Measurements from ENCODE around the gene FAM90A26.
"Not testable (repeated sequence)": the region's sequence is repeated elsewhere in the genome, so short reads cannot be mapped to it uniquely, and the experiment has no call there.

The FAM90A26 gene

DNA sequence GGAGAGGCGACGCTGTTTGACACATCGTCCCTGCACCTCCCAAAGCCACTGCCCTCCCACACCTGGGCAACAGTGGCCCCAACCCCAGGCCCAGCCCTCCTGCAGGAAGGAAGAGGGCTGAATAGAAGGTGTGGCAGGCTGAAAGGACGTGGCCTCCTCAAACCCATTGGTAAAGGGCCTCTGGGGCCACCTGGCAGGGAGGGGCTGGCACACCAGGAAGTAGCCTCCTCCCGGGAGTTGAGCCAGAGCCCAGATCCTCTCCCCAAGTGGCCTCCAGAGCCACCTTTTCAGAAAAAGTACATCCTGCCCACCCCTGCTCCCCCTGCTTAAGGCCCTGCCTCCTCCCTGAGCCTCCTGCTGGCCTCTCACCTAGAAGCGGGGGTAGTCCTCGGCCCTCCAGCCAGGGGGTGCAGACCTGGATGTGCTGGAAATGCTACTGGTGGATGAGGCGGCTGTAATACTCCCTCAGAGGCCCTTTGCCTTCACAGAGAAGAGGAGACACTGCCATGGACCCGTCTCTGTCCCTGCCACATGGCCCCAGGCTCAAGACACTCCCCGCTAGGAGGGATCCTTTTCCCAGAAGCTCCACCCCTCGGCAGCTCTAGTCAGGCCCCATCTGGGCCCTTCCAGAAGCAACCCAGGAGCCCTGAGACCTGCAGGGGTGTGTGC, at the start of gene FAM90A26:
Gene FAM90A26, plus strand, starts transcription at position 619 of the 669 bp plus-strand sequence. CDS start 2,764 bp downstream, outside the sequence.
- not testable (repeated sequence) for DNase-seq (ENCODE audit: low read depth in 2 of 2)

DNA sequence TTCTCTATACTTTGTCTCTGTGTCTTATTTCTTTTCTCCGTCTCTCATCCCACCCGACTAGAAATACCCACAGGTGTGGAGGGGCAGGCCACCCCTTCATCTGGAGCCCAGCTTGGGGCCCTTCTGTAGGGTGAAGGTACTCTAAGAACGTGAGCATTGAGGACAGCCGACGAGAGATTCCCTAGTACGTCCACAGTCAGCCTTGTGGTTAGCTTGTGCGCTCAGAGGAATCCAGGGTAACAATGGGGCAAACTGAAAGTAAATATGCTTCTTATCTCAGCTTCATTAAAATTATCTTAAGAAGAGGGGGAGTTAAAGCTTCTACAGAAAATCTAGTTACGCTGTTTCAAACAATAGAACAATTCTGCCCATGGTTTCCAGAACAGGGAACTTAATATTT, 47.5 kb upstream of the FAM90A26 start:
- DNase-seq (ENCODE audit: low read depth in 2 of 2) = not testable (repeated sequence)

DNA sequence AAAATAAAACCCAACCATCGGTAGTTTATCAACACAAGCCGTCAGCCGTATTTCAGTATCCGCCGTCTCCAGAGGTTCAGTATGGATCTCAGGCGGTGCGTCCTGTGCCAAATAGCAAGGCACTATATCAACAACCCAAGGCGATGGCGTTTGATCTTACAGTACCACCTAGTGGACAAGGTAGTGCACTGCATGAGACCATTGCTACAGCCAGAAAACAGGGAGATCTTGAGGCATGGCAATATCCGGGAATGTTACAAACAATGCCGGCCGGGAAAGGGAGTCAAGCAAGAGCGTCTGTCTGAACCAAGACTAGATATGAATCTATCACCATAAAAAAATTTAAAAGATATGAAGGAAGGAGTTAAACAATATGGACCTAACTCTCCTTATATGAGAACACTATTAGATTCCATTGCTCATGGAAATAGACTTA, 46.6 kb upstream of the FAM90A26 start:
- DNase-seq (ENCODE audit: low read depth in 2 of 2) = peak; percentile 2 to 7

GRCh38 chr4:9125601-9126161, 44.5 kb upstream of the FAM90A26 start:
- DNase-seq (ENCODE audit: low read depth in 2 of 2) = not testable (repeated sequence)

DNA sequence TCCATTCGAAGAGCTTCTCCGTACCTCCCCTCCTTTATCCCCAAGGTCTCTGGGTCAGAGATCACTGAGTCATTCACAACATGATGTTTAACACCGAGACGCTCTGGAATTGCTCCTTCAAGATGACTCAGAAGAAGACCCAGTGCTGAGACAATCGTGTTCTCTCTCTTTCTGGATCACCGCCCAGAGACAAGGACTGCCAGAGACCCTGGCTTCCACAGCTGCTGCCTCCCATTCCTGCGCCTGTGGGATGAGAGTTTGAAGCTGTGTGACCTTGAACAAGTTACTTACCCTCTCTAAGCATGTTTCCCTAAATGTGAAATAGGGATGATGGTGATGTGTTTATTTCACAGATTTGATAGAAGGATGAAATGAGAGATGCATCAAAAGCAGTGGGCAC, 38.8 kb upstream of the FAM90A26 start:
- DNase-seq (ENCODE audit: low read depth in 2 of 2) = not testable (repeated sequence)

GRCh38 chr4:9132849-9133248, 37.4 kb upstream of the FAM90A26 start:
- DNase-seq (ENCODE audit: low read depth in 2 of 2) = not testable (repeated sequence)

DNA sequence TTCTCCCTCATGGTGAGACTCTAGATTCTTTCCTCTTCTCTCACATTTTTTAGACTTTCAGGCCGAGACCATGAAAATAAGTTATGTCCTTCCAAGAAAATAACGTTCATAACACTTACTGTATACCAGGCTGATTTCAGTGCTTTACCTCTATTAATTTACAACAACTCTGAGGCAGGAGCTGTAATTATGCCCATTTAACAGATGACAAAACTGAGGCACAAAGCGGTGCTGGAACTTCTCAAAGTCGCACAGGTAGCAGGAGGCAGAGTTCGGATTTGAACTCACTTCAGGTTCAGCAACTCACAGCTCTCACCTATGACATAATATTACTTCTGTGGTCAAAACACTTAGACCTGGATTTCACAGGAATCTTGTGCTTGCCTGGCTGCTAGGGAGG, 36.2 kb upstream of the FAM90A26 start:
- not testable (repeated sequence) for DNase-seq (ENCODE audit: low read depth in 2 of 2)

GRCh38 chr4:9134556-9134955, 35.7 kb upstream of the FAM90A26 start:
- DNase-seq (ENCODE audit: low read depth in 2 of 2) = not testable (repeated sequence)

- DNase-seq (ENCODE audit: low read depth in 2 of 2) = not testable (repeated sequence)
Observed at GRCh38 chr4:9141050-9141449, 29.2 kb upstream of the FAM90A26 start.

GRCh38 chr4:9142786-9143185, 27.4 kb upstream of the FAM90A26 start:
- DNase-seq (ENCODE audit: low read depth in 2 of 2) = not testable (repeated sequence)

DNA sequence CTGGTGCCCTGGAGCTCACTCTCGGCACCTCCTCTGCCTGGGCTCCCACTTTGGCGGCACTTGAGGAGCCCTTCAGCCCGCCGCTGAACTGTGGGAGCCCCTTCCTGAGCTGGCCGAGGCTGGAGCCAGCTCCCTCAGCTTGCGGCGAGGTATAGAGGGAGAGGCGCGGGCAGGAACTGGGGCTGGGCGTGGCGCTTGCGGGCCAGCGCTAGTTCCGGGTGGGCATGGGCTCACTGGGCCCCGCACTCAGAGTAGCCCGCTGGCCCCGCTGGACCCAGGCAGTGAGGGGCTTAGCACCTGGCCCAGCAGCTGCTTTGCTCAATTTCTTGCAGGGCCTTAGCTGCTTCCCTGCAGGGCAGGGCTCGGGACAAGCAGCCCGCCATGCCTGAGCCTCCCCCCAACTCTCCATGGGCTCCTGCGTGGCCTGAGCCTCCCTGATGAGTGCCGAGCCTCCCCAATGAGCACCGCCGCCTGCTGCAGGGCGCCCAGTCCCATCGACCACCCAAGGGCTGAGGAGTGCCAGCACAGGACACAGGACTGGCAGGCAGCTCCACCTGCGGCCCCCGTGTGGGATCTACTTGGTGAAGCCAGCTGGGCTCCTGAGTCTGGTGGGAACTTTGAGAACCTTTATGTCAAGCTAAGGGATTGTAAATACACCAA, 26.7 kb upstream of the FAM90A26 start:
- no peak for DNase-seq (ENCODE audit: low read depth in 2 of 2)

DNA sequence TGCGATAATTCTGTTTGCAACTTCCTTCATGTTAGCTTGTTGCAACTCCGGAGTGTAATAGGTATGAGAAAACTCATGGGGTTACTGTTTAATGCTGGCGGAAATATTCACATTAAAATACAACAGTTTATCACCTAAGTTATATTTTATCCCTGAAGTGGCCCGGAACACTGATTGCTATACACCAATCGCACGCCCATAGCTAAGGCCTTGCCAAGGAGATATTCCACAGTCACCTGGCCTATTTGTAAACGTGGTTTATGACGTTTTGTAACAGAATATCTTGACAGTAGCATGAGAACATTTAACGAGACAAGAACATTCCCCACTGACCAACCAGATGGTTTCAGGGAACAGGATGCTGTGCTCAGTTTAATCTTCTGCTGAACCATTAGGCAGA, 23.2 kb upstream of the FAM90A26 start:
- DNase-seq (ENCODE audit: low read depth in 2 of 2) = no peak

DNA sequence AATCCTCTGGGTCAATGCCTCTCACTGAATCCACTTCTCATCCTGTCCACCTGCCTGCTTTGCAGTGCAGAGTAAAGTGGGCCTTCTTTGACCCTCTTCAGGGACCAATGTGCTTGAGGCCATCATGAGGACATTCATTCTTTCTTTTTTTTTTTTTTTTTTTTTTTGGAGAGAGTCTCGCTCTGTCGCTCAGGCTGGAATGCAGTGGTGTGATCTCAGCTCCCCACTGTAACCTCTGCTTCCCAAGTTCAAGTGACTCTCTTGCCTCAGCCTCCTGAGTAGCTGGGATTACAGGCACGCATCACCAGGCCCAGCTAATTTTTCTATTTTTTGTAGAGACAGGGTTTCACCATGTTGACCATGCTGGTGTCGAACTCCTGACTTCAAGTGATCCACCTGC, 22.8 kb upstream of the FAM90A26 start:
- not testable (repeated sequence) for DNase-seq (ENCODE audit: low read depth in 2 of 2)

GRCh38 chr4:9148611-9149409, 21.4 kb upstream of the FAM90A26 start:
- not testable (repeated sequence) for DNase-seq (ENCODE audit: low read depth in 2 of 2)

DNA sequence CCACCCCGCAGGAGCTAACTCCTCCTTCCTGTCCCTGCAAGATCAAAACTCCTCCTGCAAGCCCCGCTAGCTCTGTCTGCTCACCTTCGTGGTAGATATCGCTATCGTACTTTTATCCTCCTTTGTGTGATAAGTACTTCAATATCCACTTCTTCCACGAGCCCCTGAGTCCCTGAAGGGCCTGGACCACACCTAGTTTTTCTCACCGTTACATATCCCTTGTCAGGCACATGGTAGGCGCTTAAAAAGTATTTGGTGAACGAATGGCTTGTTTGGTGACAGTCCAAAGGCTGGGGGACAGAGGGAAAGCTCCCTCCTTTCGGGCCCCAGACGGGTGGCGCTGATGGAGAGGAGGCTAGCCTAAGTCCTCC, 18.4 kb upstream of the FAM90A26 start:
- DNase-seq (ENCODE audit: low read depth in 2 of 2) = not testable (repeated sequence)

- DNase-seq (ENCODE audit: low read depth in 2 of 2) = peak; percentile 85 to 87
Observed at GRCh38 chr4:9152180-9153007, 17.8 kb upstream of the FAM90A26 start.

DNA sequence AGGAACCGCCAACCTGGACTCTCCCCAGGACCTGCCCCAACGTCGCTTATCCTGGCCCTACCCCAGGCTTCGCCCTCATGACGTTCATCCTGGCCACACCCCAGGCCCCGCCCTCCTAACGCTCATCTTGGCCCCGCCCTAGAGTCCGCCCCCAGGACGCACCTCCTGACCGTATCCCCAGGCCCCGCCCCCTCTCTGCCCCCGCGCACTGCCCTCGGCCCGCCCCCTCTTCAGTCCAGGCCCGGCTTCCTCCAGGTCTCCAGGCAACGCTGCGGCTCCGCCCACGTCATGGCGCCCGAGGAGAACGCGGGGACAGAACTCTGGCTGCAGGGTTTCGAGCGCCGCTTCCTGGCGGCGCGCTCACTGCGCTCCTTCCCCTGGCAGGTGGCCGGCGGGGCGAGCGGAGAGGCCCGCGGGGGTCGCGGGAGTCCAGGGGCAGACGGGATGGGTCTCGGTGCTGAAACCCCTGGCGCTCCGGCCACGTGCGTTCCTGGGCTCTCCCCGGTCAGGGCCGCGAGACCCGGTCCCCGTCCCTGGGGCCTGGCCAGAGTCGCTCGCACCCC, 17.1 kb upstream of the FAM90A26 start:
- DNase-seq (ENCODE audit: low read depth in 2 of 2) = peak; percentile 91 to 95

GRCh38 chr4:9153571-9154157, 16.5 kb upstream of the FAM90A26 start:
- not testable (repeated sequence) for DNase-seq (ENCODE audit: low read depth in 2 of 2)

DNA sequence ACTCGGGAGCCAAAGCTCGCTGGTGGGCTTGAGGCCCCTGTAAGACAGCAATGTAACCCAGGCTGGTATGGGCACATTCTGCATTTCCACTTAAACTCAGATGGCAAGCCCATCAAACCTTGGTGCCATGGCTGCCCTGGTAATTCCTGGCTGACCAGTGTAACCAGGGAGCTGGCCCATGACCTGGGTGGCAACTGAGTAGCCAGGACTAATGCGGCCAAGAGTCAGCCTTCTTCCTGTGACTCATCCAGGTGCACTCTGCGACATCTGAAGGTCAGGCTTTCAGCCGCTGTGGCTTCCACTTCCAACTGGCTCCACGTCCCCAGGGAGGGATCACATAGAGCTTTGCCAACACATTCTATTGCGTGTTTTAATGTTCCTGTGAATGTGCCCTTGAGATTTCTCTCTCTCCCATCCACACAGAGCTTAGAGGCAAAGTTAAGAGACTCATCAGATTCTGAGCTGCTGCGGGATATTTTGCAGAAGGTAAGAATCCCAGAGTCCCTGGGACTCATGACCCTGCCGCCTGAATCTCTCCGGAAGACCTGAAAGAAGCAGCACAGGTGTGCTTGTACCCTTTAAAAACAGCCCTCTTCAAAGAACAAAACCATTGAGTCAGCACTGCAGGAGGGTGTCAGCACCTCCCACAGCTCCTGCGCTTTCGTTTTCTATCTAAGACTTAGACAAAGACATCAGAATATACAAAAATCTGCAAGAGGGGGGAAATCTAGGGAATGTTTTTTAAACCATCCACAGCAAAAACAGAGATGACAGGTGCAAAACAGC, 14.9 kb upstream of the FAM90A26 start:
- not testable (repeated sequence) for DNase-seq (ENCODE audit: low read depth in 2 of 2)

DNA sequence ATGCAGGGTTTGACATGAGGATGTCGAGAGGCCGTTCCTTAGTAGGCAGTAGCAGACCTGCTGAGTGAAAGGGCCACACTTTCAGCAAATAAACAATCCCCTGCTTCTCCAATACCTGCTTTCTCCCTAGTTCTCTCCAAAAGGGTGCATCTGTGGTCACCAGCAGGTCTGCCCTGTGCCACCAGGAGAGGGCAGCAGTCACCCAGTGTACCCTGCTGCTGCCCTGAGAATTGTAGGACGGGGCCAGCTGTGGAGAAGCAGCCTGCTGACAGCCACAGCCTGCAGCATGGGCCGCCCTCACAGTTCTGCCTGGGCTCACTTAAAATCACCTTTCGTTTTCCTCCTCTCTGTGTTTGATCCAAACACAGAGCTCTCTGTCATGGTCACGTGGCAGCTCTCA, 11.8 kb upstream of the FAM90A26 start:
- not testable (repeated sequence) for DNase-seq (ENCODE audit: low read depth in 2 of 2)

Measured in stimulated activated CD8-positive, alpha-beta memory T cell treated with anti-CD3 and anti-CD28 coated beads, Interleukin-7, amount 100 ng/mL, for 1 hour (primary cell).